Caki2 (cell line): ENCODE data around the gene GHRL. TPM values are rescaled to one million over a fixed set of nuclear protein-coding genes. Genes with fewer than 3 reads are reported as not detected.

Source experiments
- DNase-seq: peaks from one replicate; pipeline ENCODE4 v3.0.0-alpha.2; 2015; ENCODE audit warnings: low read depth
- in situ Hi-C: cut with HindIII; loops from 2 replicates; pipeline ENCODE4 v1.10.0; 2016; ENCODE audit warnings: low sequenced_read_pairs, low pct_unique_long_range_greater_than_20kb, mixed read lengths
- total RNA-seq: library from RNA; depleted of rRNA; stranded (reverse); fragments of >200 nt; shearing (Covaris generic); gene quantifications from 2 replicates; pipeline ENCODE4 v1.2.3, GENCODE V29; 2014; ENCODE audit warnings: low replicate concordance; rRNA removed

Gene GHRL, protein sequence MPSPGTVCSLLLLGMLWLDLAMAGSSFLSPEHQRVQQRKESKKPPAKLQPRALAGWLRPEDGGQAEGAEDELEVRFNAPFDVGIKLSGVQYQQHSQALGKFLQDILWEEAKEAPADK
- not detected in 2 replicates for total RNA-seq

DNA sequence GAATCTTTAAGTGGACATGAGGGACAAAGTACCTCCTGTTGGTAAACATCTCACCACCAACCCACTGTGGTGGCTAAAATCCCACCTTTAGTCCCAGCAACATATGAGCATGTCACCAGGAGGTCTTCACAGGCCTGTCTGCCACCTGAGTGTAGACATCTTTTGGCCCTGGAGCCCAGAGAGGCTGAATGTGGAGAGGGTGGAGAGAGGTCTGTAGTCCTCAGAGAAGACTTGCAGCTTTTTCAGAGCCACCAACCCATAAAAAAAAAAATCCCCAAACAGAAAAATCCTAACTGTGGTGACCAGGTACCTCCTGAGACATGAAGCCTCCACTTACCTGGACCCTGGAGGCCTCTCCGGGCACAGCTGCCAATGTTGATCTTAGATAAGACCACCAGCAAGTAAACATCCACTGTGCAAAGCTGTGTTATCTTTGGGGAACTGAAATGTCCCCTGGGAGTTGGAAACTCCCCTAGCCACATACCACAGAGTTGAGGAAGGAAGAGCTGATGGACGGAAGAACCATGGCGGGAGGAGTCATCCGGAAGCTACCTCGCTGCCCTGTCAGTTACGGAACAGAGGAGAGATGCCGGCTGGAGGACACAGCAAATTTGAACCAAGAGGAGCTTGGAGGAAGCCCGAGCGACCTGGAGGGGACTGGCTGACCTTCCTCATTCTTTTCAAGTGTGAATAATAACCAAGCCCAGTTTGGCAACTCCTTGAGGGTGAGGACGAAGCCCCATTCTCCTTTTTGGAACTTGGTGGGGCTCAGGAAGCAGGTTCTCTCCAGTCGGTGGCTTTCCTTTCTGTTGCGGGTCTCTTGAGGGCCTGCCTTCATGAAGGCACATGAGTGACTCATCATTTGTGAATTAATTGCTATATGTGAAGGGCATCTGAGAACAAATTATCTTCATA lies at the start of gene GHRL:
GHRL (minus strand) TSS at position 443 of the 915 bp plus-strand sequence. CDS start 2,767 bp downstream, outside the sequence.
- DNase-seq = no peak
- in situ Hi-C loops = no loop called here

DNA sequence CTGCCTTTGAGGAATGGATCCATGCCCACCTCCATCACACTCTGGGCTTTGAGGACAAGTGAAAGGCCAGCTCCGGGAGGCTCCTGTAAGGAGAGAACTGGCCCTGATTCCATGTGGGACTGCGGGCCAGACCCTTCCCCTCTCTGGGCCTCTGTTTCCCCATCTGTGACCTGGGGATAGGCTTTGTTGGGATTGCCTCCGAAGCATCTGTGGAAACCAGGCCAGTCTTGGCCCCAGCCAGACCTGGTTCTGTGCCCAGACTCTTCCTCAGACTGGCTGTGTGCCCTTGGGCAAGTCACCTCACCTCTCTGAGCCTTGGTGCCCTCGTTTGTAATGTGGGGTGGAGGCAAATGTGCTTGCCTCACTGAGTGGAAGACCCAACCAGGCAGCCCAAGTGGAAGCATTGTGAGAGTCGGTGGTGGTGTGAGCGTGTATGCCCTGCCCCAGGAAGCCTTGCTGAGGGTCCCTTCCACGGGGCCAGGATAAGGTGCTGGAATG lies 49.2 kb upstream of the GHRL start:
- in situ Hi-C loops = no loop called here
- DNase-seq = no peak

DNA sequence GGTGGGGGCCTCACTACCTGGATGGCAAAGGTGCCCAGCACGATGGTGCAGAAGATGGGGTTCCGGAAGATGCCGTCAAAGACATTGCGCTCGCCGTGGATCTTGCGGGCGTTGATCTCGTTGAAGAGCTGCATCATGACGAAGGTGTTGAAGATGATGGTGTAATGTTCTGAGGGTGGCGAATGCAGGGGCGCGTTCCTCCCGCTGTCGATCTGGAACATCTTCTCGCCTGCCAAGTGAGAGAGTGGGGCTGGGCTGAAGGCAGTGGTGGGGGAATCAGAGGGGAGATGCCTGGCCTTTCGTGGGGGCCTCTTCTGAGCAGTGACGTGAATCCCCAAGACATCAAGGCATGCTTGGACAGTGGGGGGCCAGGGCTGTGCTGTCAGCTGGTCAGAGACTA lies 47.7 kb upstream of the GHRL start:
- DNase-seq = no peak
- in situ Hi-C loops = no loop called here

DNA sequence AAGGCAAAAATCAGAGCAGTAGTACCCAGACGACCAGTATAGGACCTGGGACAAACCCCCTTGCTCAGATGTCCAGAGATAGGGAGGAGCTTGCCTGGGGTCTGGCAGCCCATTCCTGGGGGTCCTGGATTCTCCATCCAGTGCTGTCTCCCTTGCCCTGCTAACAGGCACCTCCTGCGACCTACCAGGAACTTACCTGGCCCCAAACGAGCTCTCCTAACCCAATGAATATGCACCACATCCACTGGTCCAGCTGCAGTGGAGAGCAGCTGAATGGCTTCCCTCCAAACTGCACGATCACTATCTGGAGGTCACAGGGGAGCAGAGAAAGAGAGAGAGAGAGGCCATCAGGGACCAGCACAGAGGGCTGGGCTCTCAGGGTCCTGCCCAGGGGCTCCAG lies 47.3 kb upstream of the GHRL start:
- no peak for DNase-seq
- in situ Hi-C loops = no loop called here

DNA sequence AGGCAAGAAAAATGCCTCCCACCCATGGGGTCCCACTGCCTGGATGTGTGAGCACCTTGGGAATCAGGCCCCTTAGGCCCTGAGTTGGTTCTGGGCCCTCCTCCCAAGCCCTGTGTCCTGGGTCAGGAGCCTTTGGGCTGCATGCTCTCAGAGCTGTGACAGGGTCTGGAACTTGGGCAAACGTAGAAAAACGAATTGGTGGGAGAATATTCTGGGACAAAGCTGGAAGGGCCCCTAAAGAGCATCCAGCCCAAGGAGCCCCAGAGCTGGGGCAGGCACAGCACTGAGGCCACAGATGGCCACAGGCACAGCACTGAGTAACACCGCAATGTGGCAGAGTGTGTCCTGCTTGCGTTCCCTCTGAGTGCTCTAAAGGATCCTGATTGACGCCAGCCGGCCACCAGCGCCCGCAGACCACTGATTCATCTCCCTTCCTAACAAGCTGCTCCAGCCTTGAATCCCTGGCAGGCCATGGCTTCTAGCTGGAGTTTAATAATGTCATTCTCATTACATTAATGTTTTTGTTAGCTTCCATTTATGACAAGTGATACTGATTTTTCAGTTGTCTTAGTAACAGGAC lies 46.7 kb upstream of the GHRL start:
- no peak for DNase-seq
- in situ Hi-C loops = no loop called here

DNA sequence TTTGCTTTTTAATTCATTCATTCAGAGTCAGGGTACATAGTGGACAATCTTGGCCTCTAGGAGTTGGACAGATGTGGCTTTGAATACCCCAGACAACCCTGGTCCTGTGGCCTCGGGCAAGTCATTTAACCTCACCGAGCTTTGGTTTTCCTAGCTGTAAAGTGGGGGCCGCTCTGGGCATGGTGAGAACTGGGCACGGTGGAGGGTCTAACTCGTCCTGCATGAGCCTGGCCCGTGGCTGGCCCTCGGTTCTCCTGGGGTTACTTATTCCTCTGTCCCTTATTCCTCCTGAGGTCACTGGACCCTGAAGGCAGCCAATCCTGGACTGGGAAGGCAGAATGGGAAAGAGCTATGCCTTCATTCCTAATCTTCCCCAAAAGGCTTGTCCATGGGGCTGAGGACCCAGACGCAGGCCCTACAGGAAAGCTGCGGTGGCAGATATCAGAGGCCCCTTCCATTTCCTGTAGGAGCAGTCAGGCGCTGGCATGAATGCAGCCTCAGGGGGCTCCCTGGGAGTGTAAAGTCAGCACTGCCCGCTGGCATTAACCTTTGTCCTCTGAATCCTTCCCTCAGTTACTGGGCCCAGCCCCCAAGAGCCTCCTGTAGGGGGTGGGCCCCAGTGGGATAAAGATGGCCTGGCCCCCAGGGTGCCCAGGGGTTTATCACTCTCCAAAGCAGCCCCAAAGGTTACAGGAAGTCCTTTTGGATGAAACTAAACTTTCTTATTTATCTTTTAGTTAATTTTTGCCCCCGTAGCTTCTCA lies 46.0 kb upstream of the GHRL start:
- in situ Hi-C loops = no loop called here
- no peak for DNase-seq

DNA sequence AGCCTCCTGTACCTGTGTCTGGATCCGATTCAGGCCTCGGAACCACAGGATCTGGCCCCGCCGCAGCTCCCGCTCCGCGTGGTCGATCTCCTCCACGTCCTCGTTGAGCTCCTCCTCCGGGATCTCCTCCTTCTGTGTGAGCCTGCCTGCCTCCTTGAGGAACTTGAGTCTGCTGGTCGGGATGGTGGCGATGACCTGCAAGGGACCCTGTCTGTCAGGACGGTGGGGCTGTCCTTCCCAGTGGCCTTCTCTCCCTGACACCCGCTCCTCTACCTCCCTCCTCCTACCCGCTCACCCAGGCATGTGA lies 45.4 kb upstream of the GHRL start:
- in situ Hi-C loops = no loop called here
- no peak for DNase-seq

DNA sequence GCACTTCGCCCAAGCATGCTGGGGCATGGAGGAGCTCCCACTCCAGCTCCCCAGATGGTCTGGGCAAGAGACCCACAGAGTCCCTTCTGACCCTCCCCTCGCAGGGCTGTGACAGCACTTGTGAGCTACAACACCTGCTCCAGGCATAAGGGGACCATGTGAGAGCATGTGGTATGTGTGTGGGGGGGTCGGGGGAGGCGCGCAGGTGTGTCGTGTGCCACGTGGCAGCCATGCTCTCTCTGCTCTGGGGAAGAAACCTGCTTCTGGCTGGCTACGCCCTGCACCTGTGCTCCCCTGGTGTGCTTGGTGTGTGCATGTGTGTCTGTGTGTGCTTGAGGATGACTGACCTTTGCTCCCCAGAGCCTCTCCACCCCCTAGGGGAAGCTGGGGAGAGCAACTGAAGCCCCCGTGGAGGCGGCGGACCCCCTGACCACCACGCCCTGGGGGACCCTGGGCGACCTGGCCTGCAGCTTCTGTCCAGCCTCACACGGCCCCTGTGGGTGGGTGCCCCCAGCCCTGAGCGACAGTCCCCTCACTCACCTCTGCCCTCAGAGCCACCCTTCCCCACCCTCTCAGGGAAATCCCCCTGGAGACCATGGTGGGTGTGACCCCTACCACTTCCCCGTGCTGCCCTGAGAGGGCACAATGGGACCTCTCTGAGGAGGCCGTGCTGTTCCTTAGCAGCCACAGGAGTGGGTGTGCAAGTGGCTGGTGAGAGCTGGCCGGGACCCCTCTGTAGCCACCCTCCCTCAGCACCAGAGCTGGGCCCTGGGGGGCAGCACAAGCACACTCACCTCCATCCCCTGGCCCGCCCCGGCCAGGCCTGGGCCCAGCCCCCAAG lies 44.8 kb upstream of the GHRL start:
- DNase-seq = no peak
- in situ Hi-C loops = no loop called here

DNA sequence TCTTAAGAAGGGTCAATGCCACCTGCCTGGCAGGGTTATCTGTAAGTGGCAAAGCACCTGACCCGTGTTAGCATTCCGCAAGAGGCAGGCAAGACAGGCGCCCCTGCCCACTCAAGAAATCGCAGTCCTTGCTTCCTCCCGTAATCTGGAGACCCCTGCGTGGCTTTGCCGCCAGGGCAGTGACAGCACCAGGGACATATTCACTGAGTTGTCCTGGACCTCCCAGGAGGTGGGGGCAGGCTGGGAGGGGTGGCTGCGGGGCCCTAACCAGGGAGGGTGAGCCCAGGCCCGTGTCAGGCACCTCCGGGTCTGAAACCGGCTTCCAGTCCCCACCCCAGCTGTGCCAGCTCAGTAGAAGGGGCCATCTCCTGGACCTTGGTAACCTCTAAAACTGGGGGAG lies 44.0 kb upstream of the GHRL start:
- in situ Hi-C loops = no loop called here
- DNase-seq = no peak

DNA sequence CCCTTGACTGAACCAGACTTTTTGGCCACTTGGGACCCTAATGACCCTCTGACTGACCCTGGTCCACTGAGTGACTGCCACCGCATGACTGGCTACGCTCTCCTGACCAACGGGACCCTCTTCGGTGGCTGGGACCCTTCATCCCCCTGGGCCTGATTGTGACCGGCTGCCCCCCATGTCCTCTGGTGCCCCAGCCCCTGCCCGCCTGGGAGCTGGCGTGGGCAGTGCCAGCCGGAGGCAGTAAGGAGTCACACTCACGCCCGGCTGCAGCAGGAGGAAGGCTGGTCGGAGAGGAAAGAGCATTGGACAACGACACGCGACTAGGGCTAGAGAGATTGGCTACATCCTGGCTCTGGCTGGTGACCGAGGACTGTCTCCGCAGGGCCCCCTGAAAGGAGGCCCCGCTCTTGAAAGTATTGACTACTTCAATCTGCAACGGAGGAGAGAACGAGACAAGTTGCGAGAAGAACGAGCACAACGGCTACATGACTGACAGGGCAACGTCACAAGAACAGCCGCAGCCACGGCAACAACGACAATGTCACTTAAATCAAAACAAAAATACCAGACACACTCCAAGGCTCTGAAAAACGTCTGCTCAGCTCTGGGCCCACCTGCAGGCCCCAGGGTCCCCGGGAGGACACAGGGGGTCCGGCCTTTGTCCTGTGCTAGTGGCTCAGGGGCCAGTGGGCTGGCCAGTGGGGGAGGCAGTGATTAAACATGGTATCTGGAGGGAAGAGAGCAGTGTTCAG lies 43.3 kb upstream of the GHRL start:
- in situ Hi-C loops = no loop called here
- DNase-seq = no peak

DNA sequence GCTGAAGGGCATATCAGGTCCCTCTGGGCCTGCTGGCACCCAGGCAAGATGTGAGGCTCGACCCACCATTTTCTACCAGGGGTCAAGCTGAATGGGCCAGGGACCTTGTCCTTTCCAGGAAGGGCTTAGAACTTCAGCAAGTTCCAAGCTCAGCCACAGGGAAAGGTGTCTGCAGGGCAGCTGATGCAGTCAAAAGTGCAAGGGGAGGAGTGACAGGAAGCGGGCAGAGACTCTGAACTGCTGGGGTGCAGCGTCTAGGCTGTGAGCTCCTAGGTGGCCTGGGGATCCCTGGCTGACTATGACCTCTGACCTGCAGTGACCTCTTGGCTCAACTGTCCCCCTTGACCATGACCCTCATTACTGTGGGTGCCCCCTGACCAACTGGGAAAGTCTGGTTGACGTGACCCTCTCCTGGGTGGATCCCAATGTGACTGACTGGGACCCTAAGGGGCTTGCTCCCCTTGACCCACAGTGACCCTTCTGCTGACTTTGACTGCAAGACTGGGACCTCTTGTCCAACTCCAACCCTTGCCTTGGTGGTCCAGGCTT lies 42.5 kb upstream of the GHRL start:
- in situ Hi-C loops = no loop called here
- DNase-seq = no peak

DNA sequence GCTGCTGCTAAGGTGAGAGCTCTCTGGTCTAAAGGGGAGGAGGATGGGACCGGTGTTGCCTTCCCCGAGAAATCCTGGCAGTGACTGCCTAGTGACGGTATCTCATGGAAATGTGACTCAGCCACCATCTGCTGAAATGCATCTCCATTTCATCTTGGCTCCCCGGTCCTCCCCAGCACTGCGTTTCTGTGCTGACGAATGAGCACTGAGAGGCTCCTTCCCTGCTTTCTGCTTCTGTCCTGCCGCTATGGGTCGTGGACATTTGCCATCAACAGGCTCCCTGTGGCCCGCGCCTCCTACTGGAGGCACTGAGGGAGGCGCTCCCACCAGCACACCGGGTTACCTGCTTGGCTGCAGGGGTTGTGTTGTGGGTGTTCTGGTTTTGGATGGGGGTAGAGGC lies 41.7 kb upstream of the GHRL start:
- in situ Hi-C loops = no loop called here
- DNase-seq = no peak

DNA sequence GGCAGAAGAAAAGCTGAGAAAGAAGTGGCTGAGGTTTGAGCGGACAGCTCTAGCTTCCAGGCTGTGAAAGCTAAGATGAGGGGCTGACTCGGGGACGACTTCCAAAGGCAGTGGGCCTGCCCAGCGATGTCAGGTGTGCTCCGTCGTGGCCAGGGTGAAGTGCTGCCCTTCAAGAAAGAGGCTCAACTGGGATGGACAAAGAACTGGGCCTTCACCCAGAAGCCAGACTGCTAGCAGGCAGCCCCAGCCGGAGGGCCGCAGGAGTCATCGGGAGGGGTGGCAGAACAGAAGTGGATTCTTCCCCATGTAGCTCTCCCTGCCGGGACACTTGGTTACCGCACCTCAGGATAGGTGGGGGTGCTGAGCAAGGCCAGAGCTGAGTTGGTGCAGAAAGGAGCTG lies 41.3 kb upstream of the GHRL start:
- DNase-seq = no peak
- in situ Hi-C loops = no loop called here

DNA sequence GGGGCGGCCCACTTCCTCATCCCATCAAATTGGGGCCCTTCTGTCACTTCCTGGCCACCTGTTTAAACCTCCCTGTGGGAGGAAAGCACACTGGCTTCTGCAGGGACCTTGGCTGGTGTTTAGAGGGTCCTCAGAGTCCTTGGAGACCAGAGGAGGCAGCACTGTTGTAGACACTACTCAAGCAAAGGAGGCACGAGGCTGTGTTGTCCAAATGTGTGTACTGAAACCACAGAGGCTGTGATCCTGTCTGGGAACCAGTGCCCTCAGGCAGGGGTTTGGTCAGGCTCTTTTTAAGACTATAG lies 40.6 kb upstream of the GHRL start:
- in situ Hi-C loops = no loop called here

DNA sequence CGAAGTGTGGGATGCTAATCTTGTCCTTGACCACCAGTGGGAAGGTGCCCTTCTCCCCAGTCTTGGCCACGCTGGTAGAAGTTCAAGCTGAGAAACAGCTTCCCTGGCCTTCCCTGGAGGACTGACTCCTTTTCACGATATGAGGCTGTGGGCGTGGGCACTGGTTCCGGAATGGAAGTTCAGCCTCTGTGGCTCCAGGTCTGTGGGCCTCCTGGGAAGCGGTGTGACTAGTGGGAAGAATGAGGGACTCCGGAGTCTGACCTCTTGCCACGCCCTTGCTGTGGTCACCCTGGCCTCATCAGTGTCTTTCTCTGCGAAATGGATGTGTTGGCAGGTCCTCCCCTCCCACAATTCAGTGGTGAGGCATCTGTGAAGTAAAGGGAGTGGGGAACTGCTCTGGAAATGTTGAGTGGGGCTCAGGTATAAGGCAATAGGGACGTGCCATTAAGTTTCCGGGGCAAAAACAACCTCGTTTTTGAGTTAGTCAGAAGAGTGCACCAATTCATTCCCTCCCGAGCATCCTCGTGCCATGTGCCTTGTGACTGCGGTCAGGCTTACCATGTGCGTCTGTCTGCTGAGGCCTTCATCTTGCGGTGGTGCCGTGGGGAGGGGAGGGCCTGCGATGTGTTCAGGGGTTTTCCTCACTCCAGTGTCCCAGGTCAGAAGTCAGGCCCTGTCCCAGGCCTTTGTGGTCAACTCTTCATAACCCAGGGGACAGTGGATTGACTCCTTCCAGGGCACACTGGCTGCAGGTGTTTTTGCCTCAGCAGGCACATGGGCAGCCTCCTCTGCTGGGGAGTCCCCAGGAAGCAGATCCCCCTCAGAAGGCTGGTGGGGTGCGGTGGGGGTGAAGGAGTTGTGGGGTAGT lies 40.0 kb upstream of the GHRL start:
- in situ Hi-C loops = no loop called here

More for the DNA sequence above, 40.6 kb upstream of the GHRL start:
- DNase-seq = no peak

DNA sequence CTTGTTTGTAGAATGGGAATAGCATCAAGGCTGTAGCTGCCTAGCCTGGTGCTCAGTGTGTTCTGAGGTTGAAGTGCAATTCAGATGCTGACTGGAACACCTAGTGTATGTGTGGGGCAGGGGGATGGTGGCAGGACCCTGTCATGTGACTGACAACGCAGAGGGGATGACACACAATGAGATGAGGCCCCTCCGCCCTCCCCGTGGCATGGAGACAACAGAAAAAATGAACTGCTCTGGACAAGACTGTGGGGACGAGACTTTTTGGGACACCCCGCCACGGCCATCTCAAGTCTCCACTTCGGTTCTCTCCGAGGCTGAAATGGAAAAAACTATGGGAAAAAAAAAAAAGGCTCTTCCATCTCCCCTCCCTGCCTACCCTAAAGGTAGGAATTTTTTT lies 38.6 kb upstream of the GHRL start:
- in situ Hi-C loops = no loop called here

More for the DNA sequence above, 40.0 kb upstream of the GHRL start:
- no peak for DNase-seq

More for the DNA sequence above, 38.6 kb upstream of the GHRL start:
- no peak for DNase-seq
